HEK293T (cell line): ENCODE measurements around the gene ANTXRL.
"Not testable (repeated sequence)": the region's sequence is repeated elsewhere in the genome, so short reads cannot be mapped to it uniquely, and the experiment has no call there.

Experiments used
- CTCF ChIA-PET: fragments of 350-600 bp; formaldehyde crosslinking; extraction: SDS; loops from one replicate; lab custom pipeline; 2021; ENCODE audit warnings: antibody characterized with exemption, inconsistent platforms; lab: Yijun Ruan, JAX
- POLR2A ChIA-PET: fragments of 350-600 bp; formaldehyde crosslinking; extraction: SDS; loops from one replicate; lab custom pipeline; 2020; ENCODE audit warnings: antibody characterized with exemption, inconsistent platforms; lab: Yijun Ruan, JAX
- DNase-seq: peaks from one replicate; pipeline ENCODE4 v3.0.0; 2012; ENCODE audit warnings: mixed read lengths; ENCODE audit errors: extremely low spot score
- ARNT ChIP-seq: fragments of 450-650 bp; IDR thresholded peaks from 2 replicates; pipeline ENCODE4 v1.6.1; 2017; ENCODE audit warnings: mild to moderate bottlenecking
- BHLHE40 ChIP-seq: fragments of 450-650 bp; IDR thresholded peaks from 2 replicates; pipeline ENCODE4 v1.6.1; 2016; ENCODE audit warnings: mild to moderate bottlenecking, moderate library complexity, borderline replicate concordance
- CTBP1 ChIP-seq: fragments of 450-650 bp; IDR thresholded peaks from 2 replicates; pipeline ENCODE4 v1.6.1; 2016; ENCODE audit warnings: borderline replicate concordance
- ELF4 ChIP-seq: fragments of 450-650 bp; IDR thresholded peaks from 2 replicates; pipeline ENCODE4 v1.6.1; 2017; ENCODE audit warnings: antibody characterized with exemption
- FOXA1 ChIP-seq: fragments of 450-650 bp; IDR thresholded peaks from 2 replicates; pipeline ENCODE4 v1.6.1; 2016; ENCODE audit warnings: mild to moderate bottlenecking
- FOXK2 ChIP-seq: fragments of 450-650 bp; IDR thresholded peaks from 2 replicates; pipeline ENCODE4 v1.6.1; 2016; ENCODE audit warnings: mild to moderate bottlenecking
- FOXM1 ChIP-seq: fragments of 450-650 bp; IDR thresholded peaks from 2 replicates; pipeline ENCODE4 v1.6.1; 2017; ENCODE audit warnings: mild to moderate bottlenecking, borderline replicate concordance
- HDGF ChIP-seq: fragments of 450-650 bp; IDR thresholded peaks from 2 replicates; pipeline ENCODE4 v1.6.1; 2017; ENCODE audit warnings: antibody characterized with exemption, borderline replicate concordance
- L3MBTL2 ChIP-seq: fragments of 450-650 bp; conservative IDR thresholded peaks from 2 replicates; pipeline ENCODE4 v1.6.1; 2016; ENCODE audit warnings: mild to moderate bottlenecking
- LEF1 ChIP-seq: fragments of 450-650 bp; IDR thresholded peaks from 2 replicates; pipeline ENCODE4 v1.6.1; 2017; ENCODE audit warnings: mild to moderate bottlenecking, borderline replicate concordance
- NFRKB ChIP-seq: fragments of 450-650 bp; IDR thresholded peaks from 2 replicates; pipeline ENCODE4 v1.6.1; 2016; ENCODE audit warnings: mild to moderate bottlenecking, moderate library complexity
- PKNOX1 ChIP-seq: fragments of 450-650 bp; IDR thresholded peaks from 2 replicates; pipeline ENCODE4 v1.6.1; 2016
- SP1 ChIP-seq: fragments of 450-650 bp; IDR thresholded peaks from 2 replicates; pipeline ENCODE4 v1.6.1; 2017
- SUZ12 ChIP-seq: fragments of 450-650 bp; IDR thresholded peaks from 2 replicates; pipeline ENCODE4 v1.6.1; 2016; ENCODE audit warnings: mild to moderate bottlenecking
- TARDBP ChIP-seq: fragments of 450-650 bp; IDR thresholded peaks from 2 replicates; pipeline ENCODE4 v1.6.1; 2016
- ZNF384 ChIP-seq: fragments of 450-650 bp; IDR thresholded peaks from 2 replicates; pipeline ENCODE4 v1.6.1; 2016

Gene ANTXRL

GRCh38 chr10:46245381-46245900 is 41.4 kb upstream of the ANTXRL start:
- no peak for TF ChIP-seq L3MBTL2
- no peak for TF ChIP-seq PKNOX1
- ChIA-PET POLR2A (no interaction called here), CTCF (no interaction called here)
- no peak for DNase-seq

GRCh38 chr10:46246400-46247180 is 40.2 kb upstream of the ANTXRL start:
- CTCF ChIA-PET, DNase-seq, POLR2A ChIA-PET: not testable (repeated sequence)

- CTCF ChIA-PET, result no interaction called here
- DNase-seq, result no peak
- TF ChIP-seq PKNOX1 (no peak), NFRKB (no peak), ARNT (no peak), CTBP1 (no peak), FOXK2 (no peak)
- POLR2A ChIA-PET, result no interaction called here
Measured at GRCh38 chr10:46247181-46247475, 39.7 kb upstream of the ANTXRL start.

GRCh38 chr10:46247808-46248569 is 38.8 kb upstream of the ANTXRL start:
- CTCF ChIA-PET, result no interaction called here
- TF ChIP-seq FOXM1 (no peak), BHLHE40 (no peak), CTBP1 (no peak), PKNOX1 (no peak), NFRKB (no peak), FOXA1 (no peak), LEF1 (no peak), ELF4 (no peak), SUZ12 (no peak), ARNT (no peak), HDGF (no peak), L3MBTL2 (no peak), ZNF384 (no peak)
- no peak for DNase-seq
- POLR2A ChIA-PET, result no interaction called here

GRCh38 chr10:46248651-46249146 is 38.1 kb upstream of the ANTXRL start:
- DNase-seq, result no peak
- ChIA-PET CTCF (no interaction called here), POLR2A (no interaction called here)
- TF ChIP-seq LEF1, result no peak
- TF ChIP-seq ELF4, result no peak
- no peak for TF ChIP-seq TARDBP
- TF ChIP-seq NFRKB, result no peak
- TF ChIP-seq PKNOX1, result no peak
- TF ChIP-seq BHLHE40, result no peak
- no peak for TF ChIP-seq FOXM1
- no peak for TF ChIP-seq ZNF384
- no peak for TF ChIP-seq SUZ12
- TF ChIP-seq ARNT, result no peak
- TF ChIP-seq CTBP1, result no peak
- no peak for TF ChIP-seq FOXA1
- TF ChIP-seq HDGF, result no peak
- no peak for TF ChIP-seq L3MBTL2
- TF ChIP-seq FOXK2, result no peak
- no peak for TF ChIP-seq SP1

- DNase-seq, POLR2A ChIA-PET, CTCF ChIA-PET: not testable (repeated sequence)
Measured at GRCh38 chr10:46249617-46250344, 37.0 kb upstream of the ANTXRL start.
